Kidney (tissue), 14 donors: ENCODE results near the gene CST2. TPM values are rescaled to one million over a fixed set of nuclear protein-coding genes. Genes with fewer than 3 reads are reported as not detected.
"Not testable (repeated sequence)": the region's sequence is repeated elsewhere in the genome, so short reads cannot be mapped to it uniquely, and the experiment has no call there.

ENCODE experiments used
- DNase-seq, 5 donors: peaks; one replicate each; pipeline ENCODE4 v3.0.0-alpha.2; 2013 to 2020
- FAIRE-seq: peaks from 2 replicates; lab custom pipeline; 2012; peaks lifted over from hg19 to GRCh38; lab: Jason Lieb, UNC
- H3K27ac ChIP-seq, 2 donors: one replicate each; pipeline ENCODE4 v1.7.0; 2013; ENCODE audit warnings: low read depth in 2 of 2, low read length in 2 of 2, inconsistent platforms in 1 of 2
- H3K27me3 ChIP-seq: one replicate; pipeline ENCODE4 v1.7.1; 2013; ENCODE audit warnings: low read length, inconsistent platforms; ENCODE audit not compliant: control insufficient read depth, insufficient read depth
- H3K36me3 ChIP-seq, 3 donors: one replicate each; pipeline versions ENCODE4 v1.7.0 to v1.7.1; 2013; ENCODE audit warnings: low read length in 3 of 3, control low read depth in 1 of 3, inconsistent platforms in 1 of 3; ENCODE audit not compliant: insufficient read depth in 3 of 3, control insufficient read depth in 2 of 3
- H3K4me1 ChIP-seq, 3 donors: one replicate each; pipeline versions ENCODE4 v1.7.0 to v1.7.1; 2013; ENCODE audit warnings: low read length in 3 of 3, inconsistent platforms in 1 of 3, low read depth in 1 of 3; ENCODE audit not compliant: control insufficient read depth in 2 of 3, insufficient read depth in 2 of 3
- H3K4me3 ChIP-seq, 3 donors: one replicate each; pipeline versions ENCODE4 v1.7.0 to v1.8.1; 2013; ENCODE audit warnings: low read length in 3 of 3, control low read depth in 1 of 3, inconsistent platforms in 1 of 3
- H3K9ac ChIP-seq, 3 donors: one replicate each; pipeline versions ENCODE4 v1.7.0 to v1.7.1; 2013; ENCODE audit warnings: low read length in 3 of 3, control low read depth in 1 of 3, inconsistent platforms in 1 of 3
- H3K9me3 ChIP-seq, 3 donors: one replicate each; pipeline versions ENCODE4 v1.7.0 to v1.7.1; 2013; ENCODE audit warnings: low read length in 3 of 3, control low read depth in 1 of 3, inconsistent platforms in 1 of 3; ENCODE audit not compliant: control insufficient read depth in 2 of 3, insufficient read depth in 1 of 3
- CTCF ChIP-seq: IDR thresholded peaks from 3 replicates; pipeline ENCODE4 v1.5.1; 2012; ENCODE audit warnings: mild to moderate bottlenecking, moderate library complexity, borderline replicate concordance; ENCODE audit not compliant: insufficient read depth; ENCODE audit errors: extremely low read depth
- intact Hi-C: fragments of 100-400 bp; cut with DNase I; formaldehyde crosslinking; loops from one replicate; pipeline ENCODE4 v1.11.1; 2022
- polyA plus RNA-seq: library from polyadenylated mRNA; stranded (reverse); fragments of 350-450 nt; fragmentation: Illumina TruSeq; extraction: RNeasy Lipid Tissue Mini Kit (QIAGEN cat#74804); gene quantifications from one replicate; pipeline ENCODE4 v1.2.3, GENCODE V29; 2014; ENCODE audit warnings: low read depth, low replicate concordance; ENCODE audit not compliant: insufficient read depth
- total RNA-seq: library from RNA; stranded (reverse); fragmentation: NEBNext Ultra II Directional; extraction: Animal tissue kit (Norgen Biotek cat#: 25700); gene quantifications from one replicate; pipeline ENCODE4 v1.2.1, GENCODE V29; 2021
- donor health status: control.
- donor health status: control.
- donor health status: control.
- donor health status: control.
- donor health status: control.
- donor health status: DM: yes; HTN: yes; CAD: no.
- donor health status: Normal renal cell carcinoma (clear cell type).

Gene CST2
- total and polyA plus RNA-seq, 2 donors from 2014 or later: not detected

- Histone ChIP-seq H3K4me3 (no peak overlapping the region), H3K27me3 (no peaks in the 10 kb centered on the region), H3K9me3 (no peaks in the 10 kb centered on the region), H3K4me1 (no peaks in the 10 kb centered on the region), H3K36me3 (no peaks in the 10 kb centered on the region), H3K9ac (no peak overlapping the region), H3K27ac (no peak overlapping the region)
- FAIRE-seq: no peak
- no peak for TF ChIP-seq CTCF
- intact Hi-C loops: no loop called here
- no peak for DNase-seq
Observed at GRCh38 chr20:23820493-23820892, 6.0 kb downstream of the CST2 start.

- H3K27me3 ChIP-seq, H3K36me3 ChIP-seq, H3K27ac ChIP-seq, H3K4me1 ChIP-seq, H3K9ac ChIP-seq, H3K4me3 ChIP-seq, FAIRE-seq, DNase-seq, intact Hi-C loops, H3K9me3 ChIP-seq: not testable (repeated sequence)
Observed at GRCh38 chr20:23811559-23811958, 15.0 kb downstream of the CST2 start.

DNA sequence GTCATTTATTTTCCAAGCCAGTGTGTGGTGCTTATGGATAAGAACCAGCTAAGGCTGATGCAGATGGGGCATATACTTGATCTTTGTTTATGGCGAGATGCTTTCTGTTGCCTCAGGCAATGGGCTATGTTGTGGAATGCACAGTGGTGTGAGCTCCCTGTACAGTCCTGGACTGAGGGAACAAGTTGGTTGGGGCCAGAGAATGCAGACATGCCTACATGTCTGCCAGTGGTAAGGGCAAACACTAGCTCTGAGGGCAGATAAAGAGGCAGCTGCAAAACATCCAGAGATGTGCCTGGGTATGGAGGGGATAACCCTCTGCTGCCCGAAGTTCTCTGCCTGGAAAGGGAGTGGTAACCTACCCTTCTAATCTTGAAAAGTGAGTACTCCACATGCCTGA is 16.2 kb downstream of the CST2 start:
- H3K27me3 ChIP-seq, H3K4me1 ChIP-seq, H3K4me3 ChIP-seq, H3K27ac ChIP-seq, H3K9ac ChIP-seq, DNase-seq, H3K36me3 ChIP-seq, FAIRE-seq, intact Hi-C loops, H3K9me3 ChIP-seq: not testable (repeated sequence)

GRCh38 chr20:23800865-23801264 is 25.7 kb downstream of the CST2 start:
- Histone ChIP-seq H3K27ac (no peak overlapping the region), H3K36me3 (no peaks in the 10 kb centered on the region), H3K9me3 (no peaks in the 10 kb centered on the region), H3K9ac (no peak overlapping the region), H3K4me3 (no peak overlapping the region), H3K4me1 (no peaks in the 10 kb centered on the region), H3K27me3 (no peaks in the 10 kb centered on the region)
- DNase-seq (no peak), FAIRE-seq (no peak)
- no peak for TF ChIP-seq CTCF
- intact Hi-C loops: no loop called here
